Transverse colon (tissue), 4 donors: ENCODE data around the gene NOP16. TPM values are rescaled to one million over a fixed set of nuclear protein-coding genes. Genes with fewer than 3 reads are reported as not detected.
A peak's percentile ranks its signal among the peaks of the same experiment; 100 is the strongest.

Source experiments
- DNase-seq: peaks from one replicate; pipeline ENCODE4 v3.0.0-alpha.2; 2019
- H3K27ac ChIP-seq, 4 donors: fragments of 200-600 bp; sonication (generic); 2 replicates each; pipeline ENCODE4 v1.5.1; 2016 to 2018; ENCODE audit warnings: inconsistent platforms in 4 of 4
- H3K27me3 ChIP-seq: fragments of 200-600 bp; sonication (generic); 2 replicates; pipeline ENCODE4 v1.5.1; 2017; ENCODE audit warnings: inconsistent platforms
- H3K36me3 ChIP-seq, 4 donors: fragments of 200-600 bp; sonication (generic); 2 replicates each; pipeline ENCODE4 v1.5.1; 2017 to 2019; ENCODE audit warnings: inconsistent platforms in 4 of 4
- H3K4me1 ChIP-seq, 4 donors: fragments of 200-600 bp; sonication (generic); 2 replicates each; pipeline ENCODE4 v1.5.1; 2017 to 2020; ENCODE audit warnings: inconsistent platforms in 4 of 4
- H3K4me3 ChIP-seq, 4 donors: fragments of 200-600 bp; sonication (generic); 1 replicate in 1 of 4; 2 replicates in 3 of 4; pipeline versions ENCODE4 v1.5.1 to v1.6.1; 2017 to 2019; ENCODE audit warnings: inconsistent platforms in 4 of 4
- H3K9me3 ChIP-seq, 2 donors: fragments of 200-600 bp; sonication (generic); 2 replicates each; pipeline ENCODE4 v1.5.1; 2017 to 2019; ENCODE audit warnings: inconsistent platforms in 2 of 2
- EP300 ChIP-seq: sonication (generic); formaldehyde crosslinking; IDR thresholded peaks from one replicate; pipeline ENCODE4 v1.6.1; 2017; ENCODE audit warnings: antibody characterized with exemption, low read depth
- POLR2A ChIP-seq: fragments of 450-650 bp; IDR thresholded peaks from one replicate; pipeline ENCODE4 v1.6.1; 2016; ENCODE audit warnings: antibody characterized with exemption, mild to moderate bottlenecking, moderate library complexity
- POLR2AphosphoS5 ChIP-seq, 3 donors: sonication (generic); formaldehyde crosslinking; IDR thresholded peaks; one replicate each; pipeline ENCODE4 v1.6.1; 2016; ENCODE audit warnings: antibody characterized with exemption in 3 of 3
- WGBS, 2 donors: methylation state at CpG; one replicate each; pipeline ENCODE4 v1.1.5; 2018; ENCODE audit warnings: low coverage in 1 of 2; 5-methylcytosine and 5-hydroxymethylcytosine counted together
- in situ Hi-C, 4 donors: fragments of 200-750 bp; cut with MboI; loops; one replicate each; pipeline versions ENCODE4 v1.15.0 to v1.15.1; 2017; ENCODE audit warnings: low sequenced_read_pairs in 3 of 4, low pct_ligation_motif_present in 1 of 4, low pct_unique_long_range_greater_than_20kb in 1 of 4
- intact Hi-C: fragments of 100-400 bp; cut with DNase I; formaldehyde crosslinking; loops from one replicate; pipeline ENCODE4 v1.15.1; 2023; ENCODE audit warnings: low total_unique reads
- total RNA-seq, 4 donors: library from RNA; depleted of rRNA; stranded (reverse); fragments of >200 nt; gene quantifications; one replicate each; pipeline ENCODE4 v1.1.0, GENCODE V29; 2016
- TF ChIP-seq, protein P1 (sequence below), 5 experiments: fragments of 200-600 bp in 3 of 5; fragments of 450-650 bp in 2 of 5; sonication (generic) in 3 of 5; IDR thresholded peaks; 1 replicate in 2 of 5; 2 replicates in 3 of 5; pipeline ENCODE4 v1.5.1; 2016 to 2017; ENCODE audit warnings: antibody characterized with exemption in 5 of 5, inconsistent platforms in 3 of 5, mild to moderate bottlenecking in 2 of 5, moderate library complexity in 1 of 5

NOP16 gene
- total RNA-seq, 4 donors from 2014 or later, result 1.8 to 12.7 (median 8.5) TPM

DNA sequence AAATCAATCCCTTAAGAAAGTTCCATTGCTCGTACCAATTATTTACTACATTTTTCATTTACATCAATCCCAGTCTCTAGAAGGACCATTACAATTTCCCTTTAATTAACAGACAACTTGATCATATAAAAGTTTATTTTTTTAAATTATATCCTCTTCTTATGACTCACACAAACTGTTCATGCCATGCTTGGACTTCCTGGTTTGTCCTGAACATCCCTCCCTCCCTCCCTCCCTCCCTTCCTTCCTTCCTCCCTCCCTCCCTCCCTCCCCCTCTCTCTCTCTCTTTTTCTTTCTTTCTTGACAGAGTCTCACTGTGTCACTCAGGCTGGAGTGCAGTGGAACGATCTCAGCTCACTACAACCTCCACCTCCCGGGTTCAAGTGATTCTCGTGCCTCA, 39.6 kb upstream of the NOP16 start:
- no peak overlapping the region for H3K4me3 ChIP-seq
- no peaks in the 10 kb centered on the region for H3K36me3 ChIP-seq
- intact Hi-C loops, result no loop called here
- 24 to 51% methylated on average over 1 to 4 of the region's 4 CpGs for WGBS, 2 donors
- peak in 1 of 3 donors; percentile 14 for TF ChIP-seq POLR2AphosphoS5 (IDR thresholded peaks at IDR 0.05)
- no peak for TF ChIP-seq POLR2A
- DNase-seq, result no peak
- no peaks in the 10 kb centered on the region for H3K27me3 ChIP-seq
- H3K9me3 ChIP-seq, result no peaks in the 10 kb centered on the region
- in situ Hi-C loops, result no loop called here
- peaks cover 2 to 20% (median 4%) of the 10 kb centered on the region in 4 donors for H3K4me1 ChIP-seq
- H3K27ac ChIP-seq, result peak overlapping the region in 3 of 4 donors; percentile 31 to 55 (median 53)

GRCh38 chr5:176426876-176427275, 38.5 kb upstream of the NOP16 start:
- intact Hi-C loops (no loop called here), in situ Hi-C loops (no loop called here)
- peak overlapping the region in 2 of 4 donors; percentile 53 to 54 for H3K27ac ChIP-seq
- no peak overlapping the region for H3K4me3 ChIP-seq
- H3K9me3 ChIP-seq, result no peaks in the 10 kb centered on the region
- H3K4me1 ChIP-seq, result peaks cover 2 to 20% (median 4%) of the 10 kb centered on the region in 4 donors
- H3K36me3 ChIP-seq, result no peaks in the 10 kb centered on the region
- no peaks in the 10 kb centered on the region for H3K27me3 ChIP-seq
- no peak for TF ChIP-seq POLR2AphosphoS5 (IDR thresholded peaks at IDR 0.05)
- TF ChIP-seq, protein P1, sequence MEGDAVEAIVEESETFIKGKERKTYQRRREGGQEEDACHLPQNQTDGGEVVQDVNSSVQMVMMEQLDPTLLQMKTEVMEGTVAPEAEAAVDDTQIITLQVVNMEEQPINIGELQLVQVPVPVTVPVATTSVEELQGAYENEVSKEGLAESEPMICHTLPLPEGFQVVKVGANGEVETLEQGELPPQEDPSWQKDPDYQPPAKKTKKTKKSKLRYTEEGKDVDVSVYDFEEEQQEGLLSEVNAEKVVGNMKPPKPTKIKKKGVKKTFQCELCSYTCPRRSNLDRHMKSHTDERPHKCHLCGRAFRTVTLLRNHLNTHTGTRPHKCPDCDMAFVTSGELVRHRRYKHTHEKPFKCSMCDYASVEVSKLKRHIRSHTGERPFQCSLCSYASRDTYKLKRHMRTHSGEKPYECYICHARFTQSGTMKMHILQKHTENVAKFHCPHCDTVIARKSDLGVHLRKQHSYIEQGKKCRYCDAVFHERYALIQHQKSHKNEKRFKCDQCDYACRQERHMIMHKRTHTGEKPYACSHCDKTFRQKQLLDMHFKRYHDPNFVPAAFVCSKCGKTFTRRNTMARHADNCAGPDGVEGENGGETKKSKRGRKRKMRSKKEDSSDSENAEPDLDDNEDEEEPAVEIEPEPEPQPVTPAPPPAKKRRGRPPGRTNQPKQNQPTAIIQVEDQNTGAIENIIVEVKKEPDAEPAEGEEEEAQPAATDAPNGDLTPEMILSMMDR (IDR thresholded peaks at IDR 0.05), result no peak
- DNase-seq, result no peak
- WGBS, 2 donors, result 85 to 100% methylated on average over 1 of the region's 1 CpG

GRCh38 chr5:176425791-176426190, 37.4 kb upstream of the NOP16 start:
- in situ Hi-C loops, result no loop called here
- Histone ChIP-seq H3K36me3 (no peaks in the 10 kb centered on the region), H3K4me3 (no peak overlapping the region), H3K27me3 (no peaks in the 10 kb centered on the region), H3K9me3 (no peaks in the 10 kb centered on the region), H3K27ac (peak overlapping the region; percentile 41 to 76 (median 54)), H3K4me1 (peaks cover 2 to 20% (median 4%) of the 10 kb centered on the region in 4 donors)
- WGBS, 2 donors, result 94 to 100% methylated on average over 1 of the region's 1 CpG
- intact Hi-C loops, result no loop called here
- TF ChIP-seq POLR2AphosphoS5 (IDR thresholded peaks at IDR 0.05) (no peak), POLR2A (no peak), EP300 (no peak)
- TF ChIP-seq, protein P1 (IDR thresholded peaks at IDR 0.05), result no peak
- no peak for DNase-seq

GRCh38 chr5:176425138-176425537, 36.7 kb upstream of the NOP16 start:
- WGBS, 2 donors, result 60% methylated on average over 1 of the region's 1 CpG; no CpG with 5 or more reads in 1 of the 2 donors
- intact Hi-C loops (no loop called here), in situ Hi-C loops (no loop called here)
- Histone ChIP-seq H3K27me3 (no peaks in the 10 kb centered on the region), H3K4me3 (no peak overlapping the region), H3K9me3 (no peaks in the 10 kb centered on the region), H3K4me1 (peaks cover 2 to 20% (median 4%) of the 10 kb centered on the region in 4 donors), H3K27ac (peak overlapping the region; percentile 41 to 76 (median 68)), H3K36me3 (no peaks in the 10 kb centered on the region)
- no peak for DNase-seq
- TF ChIP-seq EP300, result no peak
- no peak for TF ChIP-seq POLR2AphosphoS5 (IDR thresholded peaks at IDR 0.05)
- no peak for TF ChIP-seq POLR2A
- TF ChIP-seq, protein P1 (IDR thresholded peaks at IDR 0.05), result no peak

DNA sequence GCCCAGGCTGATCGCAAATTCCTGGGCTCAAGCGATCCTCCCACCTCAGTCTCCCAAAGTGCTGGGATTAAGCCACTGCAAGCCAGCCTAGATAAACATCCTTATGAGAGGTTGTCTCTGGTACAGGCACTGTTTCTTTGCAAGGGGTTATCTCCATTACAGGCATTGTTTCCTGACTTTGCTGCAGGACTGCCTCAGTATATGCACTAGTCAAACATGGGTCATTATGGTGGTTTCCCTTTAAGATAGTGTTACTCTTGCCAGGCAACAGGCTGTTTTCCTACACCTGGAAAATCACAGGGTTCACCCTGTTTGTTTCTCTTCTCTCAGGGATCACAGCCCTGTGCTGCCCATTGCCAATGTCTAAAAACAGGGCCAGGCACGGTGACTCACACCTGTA, 35.8 kb upstream of the NOP16 start:
- WGBS, 2 donors, result 79 to 100% methylated on average over 2 to 3 of the region's 3 CpGs
- intact Hi-C loops (no loop called here), in situ Hi-C loops (loop anchor here in 1 of 4 donors (25.0 kb wide), 1 partner anchor 163 kb away; no protein-coding TSS in a partner anchor)
- Histone ChIP-seq H3K36me3 (no peaks in the 10 kb centered on the region), H3K27me3 (no peaks in the 10 kb centered on the region), H3K4me3 (no peak overlapping the region), H3K4me1 (peaks cover 2 to 20% (median 4%) of the 10 kb centered on the region in 4 donors), H3K9me3 (no peaks in the 10 kb centered on the region), H3K27ac (peak overlapping the region in 3 of 4 donors; percentile 68 to 76 (median 68))
- TF ChIP-seq, protein P1 (IDR thresholded peaks at IDR 0.05), result no peak
- TF ChIP-seq EP300 (no peak), POLR2A (no peak), POLR2AphosphoS5 (IDR thresholded peaks at IDR 0.05) (no peak)
- no peak for DNase-seq
